HCT116 (cell line): ENCODE results near the gene CDCP2. TPM values are rescaled to one million over a fixed set of nuclear protein-coding genes. Genes with fewer than 3 reads are reported as not detected.

ENCODE experiments used
- ATAC-seq: fragments of 200-7000 bp; cut with Tn5 transposase; 2 replicates; pipeline ENCODE4 v1.9.1; 2020; ENCODE audit warnings: mild to moderate bottlenecking, moderate library complexity
- BruUV-seq: library from RNA; stranded (reverse); fragments of 400-500 nt; replicated peaks from 2 replicates; lab custom pipeline; 2021; lab: Mats Ljungman, UMichigan
- CTCF ChIA-PET: fragments of 300-600 bp; sonication (Branson Sonifier 250); formaldehyde crosslinking; loops from one replicate; lab custom pipeline; 2021; ENCODE audit warnings: antibody characterized with exemption; lab: Charles Lee
- POLR2A ChIA-PET: fragments of 300-600, 350-600 bp; sonication (Branson Sonifier 250); formaldehyde crosslinking; loops from one replicate; lab custom pipeline; 2021; ENCODE audit warnings: antibody characterized with exemption; lab: Charles Lee
- RAD21 ChIA-PET, 2 experiments: fragments of 300-600 bp; sonication (Branson Sonifier 250); formaldehyde crosslinking; loops; one replicate each; lab custom pipeline; 2023; ENCODE audit warnings: low total read pairs in 2 of 2; ENCODE audit not compliant: uncharacterized antibody in 2 of 2, unreplicated experiment in 2 of 2, low non-redundant PET in 1 of 2; lab: Charles Lee
- DNase-seq: peaks from one replicate; pipeline ENCODE4 v3.0.0-alpha.2; 2010; ENCODE audit warnings: low read depth, low spot score
- H2AFZ ChIP-seq: fragments of 200-600 bp; shearing (Covaris generic), sonication (generic); 2 replicates; pipeline ENCODE4 v1.6.1; 2017; ENCODE audit warnings: low read depth, mixed run types, mixed read lengths, antibody characterized with exemption, low read length; ENCODE audit not compliant: poor library complexity, severe bottlenecking
- H3K27ac ChIP-seq: 2 replicates; pipeline ENCODE4 v1.5.1; 2012; ENCODE audit warnings: low read depth, low read length
- H3K27me3 ChIP-seq: fragments of 200-600 bp; sonication (generic); 2 replicates; pipeline ENCODE4 v1.6.1; 2016; ENCODE audit warnings: mixed run types, low read length, mixed read lengths; ENCODE audit not compliant: insufficient read depth
- H3K36me3 ChIP-seq, 2 experiments: fragments of 200-500 bp in 1 of 2; fragments of 200-600 bp in 1 of 2; sonication (Bioruptor generic) in 1 of 2; sonication (generic) in 1 of 2; 2 replicates each; pipeline versions ENCODE4 v1.5.1 to v1.6.1; 2014 to 2016; ENCODE audit warnings: low read length in 2 of 2, inconsistent platforms in 1 of 2, mixed read lengths in 1 of 2, mixed run types in 1 of 2; ENCODE audit not compliant: insufficient read depth in 2 of 2, control insufficient read depth in 1 of 2
- H3K4me1 ChIP-seq, 2 experiments: fragments of 200-600 bp in 1 of 2; sonication (generic) in 1 of 2; 2 replicates each; pipeline versions ENCODE4 v1.5.1 to v1.6.1; 2012 to 2017; ENCODE audit warnings: low read length in 2 of 2, inconsistent platforms in 1 of 2, mild to moderate bottlenecking in 1 of 2, mixed read lengths in 1 of 2, mixed run types in 1 of 2, moderate library complexity in 1 of 2; ENCODE audit not compliant: insufficient read depth in 2 of 2, control insufficient read depth in 1 of 2
- H3K4me2 ChIP-seq: fragments of 200-600 bp; sonication (generic); 2 replicates; pipeline ENCODE4 v1.6.1; 2017; ENCODE audit warnings: mixed run types, low read length, mixed read lengths
- H3K4me3 ChIP-seq, 2 experiments: fragments of 200-600 bp in 1 of 2; sonication (generic) in 1 of 2; replicated peaks in 1 of 2; 2 replicates each; pipeline ENCODE4 v1.5.1; 2011 to 2016; ENCODE audit warnings: low read length in 2 of 2, control low read depth in 1 of 2, low read depth in 1 of 2, mild to moderate bottlenecking in 1 of 2, mixed read lengths in 1 of 2, mixed run types in 1 of 2
- H3K79me2 ChIP-seq: fragments of 200-600 bp; sonication (generic); 2 replicates; pipeline ENCODE4 v1.6.1; 2017; ENCODE audit warnings: mild to moderate bottlenecking, mixed run types, low read length, moderate library complexity, mixed read lengths; ENCODE audit not compliant: insufficient read depth
- H3K9ac ChIP-seq: fragments of 200-600 bp; sonication (generic); 2 replicates; pipeline ENCODE4 v1.6.1; 2016; ENCODE audit warnings: low read length, mixed read lengths
- H3K9me2 ChIP-seq: fragments of 200-600 bp; sonication (generic), shearing (Covaris generic); 2 replicates; pipeline ENCODE4 v1.6.1; 2017; ENCODE audit warnings: mixed run types, mild to moderate bottlenecking, moderate library complexity; ENCODE audit not compliant: insufficient read depth
- H3K9me3 ChIP-seq, 2 experiments: fragments of 200-500 bp in 1 of 2; fragments of 200-600 bp in 1 of 2; sonication (Bioruptor generic) in 1 of 2; sonication (generic) in 1 of 2; 2 replicates each; pipeline ENCODE4 v1.6.1; 2014 to 2017; ENCODE audit warnings: low read length in 2 of 2, mixed read lengths in 2 of 2, inconsistent platforms in 1 of 2, low read depth in 1 of 2, mild to moderate bottlenecking in 1 of 2, mixed run types in 1 of 2, moderate library complexity in 1 of 2; ENCODE audit not compliant: control insufficient read depth in 1 of 2, insufficient read depth in 1 of 2
- H4K20me1 ChIP-seq: fragments of 200-600 bp; sonication (generic), shearing (Covaris generic); 2 replicates; pipeline ENCODE4 v1.6.1; 2017; ENCODE audit warnings: mixed run types, mild to moderate bottlenecking, moderate library complexity; ENCODE audit not compliant: insufficient read depth
- ATF3 ChIP-seq: IDR thresholded peaks from 2 replicates; pipeline ENCODE4 v1.6.1; 2012
- CBX3 ChIP-seq: IDR thresholded peaks from 2 replicates; pipeline ENCODE4 v1.6.1; 2012; ENCODE audit warnings: low read depth
- ELF1 ChIP-seq: IDR thresholded peaks from 2 replicates; pipeline ENCODE4 v1.6.1; 2012; ENCODE audit warnings: low read depth, borderline replicate concordance
- EZH2 ChIP-seq: fragments of 200-600 bp; sonication (generic); IDR thresholded peaks from 2 replicates; pipeline ENCODE4 v1.6.1; 2017; ENCODE audit warnings: antibody characterized with exemption, mixed run types
- JUND ChIP-seq: IDR thresholded peaks from 2 replicates; pipeline ENCODE4 v1.6.1; 2012
- RAD21 ChIP-seq: IDR thresholded peaks from 2 replicates; pipeline ENCODE4 v1.6.1; 2012; ENCODE audit warnings: low read depth, mild to moderate bottlenecking
- REST ChIP-seq: IDR thresholded peaks from 2 replicates; pipeline ENCODE4 v1.6.1; 2012; ENCODE audit warnings: low read depth
- SIN3A ChIP-seq: IDR thresholded peaks from 2 replicates; pipeline ENCODE4 v1.6.1; 2012; ENCODE audit warnings: low read depth
- ZFX ChIP-seq: fragments of 450-650 bp; IDR thresholded peaks from 2 replicates; pipeline ENCODE4 v1.6.1; 2017
- intact Hi-C: fragments of 100-400 bp; cut with micrococcal nuclease; formaldehyde crosslinking; loops from 2 replicates; pipeline ENCODE4 v1.10.0; 2022
- total RNA-seq: library from RNA; stranded (reverse); gene quantifications from one replicate; pipeline ENCODE4 v1.2.1, GENCODE V29; 2021; ENCODE audit not compliant: unreplicated experiment

Gene CDCP2
- total RNA-seq, 1 experiment from 2014 or later: 0.22 TPM

GRCh38 chr1:54105736-54106269 is 47.0 kb downstream of the CDCP2 start:
- Histone ChIP-seq H3K9me3 (no peaks in the 10 kb centered on the region), H3K27ac (no peak overlapping the region), H2AFZ (no peak overlapping the region), H3K36me3 (no peaks in the 10 kb centered on the region), H4K20me1 (no peaks in the 10 kb centered on the region), H3K4me1 (no peaks in the 10 kb centered on the region), H3K4me3 (no peak overlapping the region), H3K79me2 (no peaks in the 10 kb centered on the region), H3K9me2 (no peaks in the 10 kb centered on the region; the same call in 1 of the 2 replicates), H3K4me2 (no peak overlapping the region), H3K27me3 (no peaks in the 10 kb centered on the region), H3K9ac (no peak overlapping the region)
- intact Hi-C loops: no loop called here
- CTCF ChIA-PET: interaction anchor here (0.9 kb wide), 1 partner anchor 24 kb away, joined by 3 read pairs; no protein-coding TSS in a partner anchor
- ATAC-seq: no peak
- RAD21 ChIA-PET: no interaction called here
- POLR2A ChIA-PET: no interaction called here
- TF ChIP-seq CBX3 (no peak), ATF3 (no peak), REST (no peak), ELF1 (no peak)
- no peak for DNase-seq
- no TSS peak for BruUV-seq

GRCh38 chr1:54105080-54105479 is 47.7 kb downstream of the CDCP2 start:
- Histone ChIP-seq H3K27me3 (no peaks in the 10 kb centered on the region), H3K79me2 (no peaks in the 10 kb centered on the region), H3K36me3 (no peaks in the 10 kb centered on the region), H4K20me1 (no peaks in the 10 kb centered on the region), H3K27ac (no peak overlapping the region), H3K4me3 (no peak overlapping the region), H3K9ac (no peak overlapping the region), H3K9me2 (no peaks in the 10 kb centered on the region; the same call in 1 of the 2 replicates), H2AFZ (no peak overlapping the region), H3K4me1 (no peaks in the 10 kb centered on the region), H3K4me2 (no peak overlapping the region), H3K9me3 (no peaks in the 10 kb centered on the region)
- DNase-seq (no peak), ATAC-seq (no peak)
- intact Hi-C loops: no loop called here
- ChIA-PET CTCF (no interaction called here), RAD21 (no interaction called here), POLR2A (no interaction called here)
- TF ChIP-seq REST: no peak
- TF ChIP-seq JUND: no peak
- no peak for TF ChIP-seq SIN3A
- TF ChIP-seq RAD21: no peak
- TF ChIP-seq ZFX: no peak
- no peak for TF ChIP-seq EZH2
- no peak for TF ChIP-seq ELF1
- BruUV-seq: no TSS peak
